Activated CD4-positive, alpha-beta memory T cell treated with anti-CD3 and anti-CD28 coated beads, Interleukin-2, amount 10 ng/mL, durations not matched to agents 7 days and 5 days (primary cell): ENCODE measurements around the gene PPM1H. TPM values are rescaled to one million over a fixed set of nuclear protein-coding genes. Genes with fewer than 3 reads are reported as not detected.

Experiments
- CTCF ChIA-PET: fragments of 350-600 bp; sonication (Branson Sonifier 250); formaldehyde crosslinking; loops from one replicate; lab custom pipeline; 2021; ENCODE audit warnings: antibody characterized with exemption, inconsistent platforms; lab: Charles Lee
- POLR2A ChIA-PET: fragments of 350-600 bp; sonication (Branson Sonifier 250); formaldehyde crosslinking; loops from one replicate; lab custom pipeline; 2021; ENCODE audit warnings: antibody characterized with exemption; lab: Charles Lee
- DNase-seq: peaks from one replicate; pipeline ENCODE4 v3.0.0-alpha.2; 2020
- H3K27ac Mint-ChIP-seq: one replicate; pipeline ENCODE4 v1.8.0; 2021; ENCODE audit warnings: mild to moderate bottlenecking, mixed read lengths
- H3K27me3 Mint-ChIP-seq: one replicate; pipeline ENCODE4 v1.8.0; 2021; ENCODE audit warnings: mixed read lengths
- H3K36me3 Mint-ChIP-seq: one replicate; pipeline ENCODE4 v1.8.0; 2021; ENCODE audit warnings: low read depth, mixed read lengths
- H3K4me1 Mint-ChIP-seq: one replicate; pipeline ENCODE4 v1.8.0; 2021; ENCODE audit warnings: mixed read lengths
- H3K4me3 Mint-ChIP-seq: one replicate; pipeline ENCODE4 v1.8.0; 2021; ENCODE audit warnings: mild to moderate bottlenecking, mixed read lengths
- H3K9me3 Mint-ChIP-seq: one replicate; pipeline ENCODE4 v1.8.0; 2021; ENCODE audit warnings: mixed read lengths
- total RNA-seq, 2 experiments: library from RNA; stranded (reverse); gene quantifications; one replicate each; pipeline ENCODE4 v1.2.3, GENCODE V29; 2021

PPM1H gene
- total RNA-seq, 2 experiments from 2014 or later = not detected

- no peak overlapping the region for H3K27ac Mint-ChIP-seq
- DNase-seq = no peak
- POLR2A ChIA-PET = no interaction called here
- CTCF ChIA-PET = no interaction called here
- no peaks in the 10 kb centered on the region for H3K36me3 Mint-ChIP-seq
- H3K4me3 Mint-ChIP-seq = no peak overlapping the region
- peaks cover 8% of the 10 kb centered on the region for H3K27me3 Mint-ChIP-seq
- no peaks in the 10 kb centered on the region for H3K9me3 Mint-ChIP-seq
- H3K4me1 Mint-ChIP-seq = no peaks in the 10 kb centered on the region
Observed at GRCh38 chr12:62866451-62867082, 68.4 kb downstream of the PPM1H start.

GRCh38 chr12:62865937-62866336, 69.0 kb downstream of the PPM1H start:
- no peaks in the 10 kb centered on the region for H3K36me3 Mint-ChIP-seq
- no peaks in the 10 kb centered on the region for H3K9me3 Mint-ChIP-seq
- no peaks in the 10 kb centered on the region for H3K4me1 Mint-ChIP-seq
- H3K27me3 Mint-ChIP-seq = peaks cover 8% of the 10 kb centered on the region
- no peak overlapping the region for H3K27ac Mint-ChIP-seq
- DNase-seq = no peak
- no peak overlapping the region for H3K4me3 Mint-ChIP-seq
- POLR2A ChIA-PET = interaction anchor here (0.6 kb wide), 1 partner anchor 44 kb away, joined by 4 read pairs; no protein-coding TSS in a partner anchor
- CTCF ChIA-PET = no interaction called here

GRCh38 chr12:62865065-62865464, 69.9 kb downstream of the PPM1H start:
- CTCF ChIA-PET = no interaction called here
- no peaks in the 10 kb centered on the region for H3K36me3 Mint-ChIP-seq
- POLR2A ChIA-PET = no interaction called here
- no peak for DNase-seq
- no peaks in the 10 kb centered on the region for H3K9me3 Mint-ChIP-seq
- H3K4me1 Mint-ChIP-seq = no peaks in the 10 kb centered on the region
- H3K4me3 Mint-ChIP-seq = no peak overlapping the region
- no peak overlapping the region for H3K27ac Mint-ChIP-seq
- H3K27me3 Mint-ChIP-seq = peaks cover 8% of the 10 kb centered on the region

GRCh38 chr12:62862259-62862881, 72.6 kb downstream of the PPM1H start:
- Mint-ChIP-seq H3K4me1 (no peaks in the 10 kb centered on the region), H3K4me3 (no peak overlapping the region), H3K27me3 (peaks cover 2% of the 10 kb centered on the region), H3K9me3 (no peaks in the 10 kb centered on the region), H3K27ac (no peak overlapping the region), H3K36me3 (no peaks in the 10 kb centered on the region)
- ChIA-PET POLR2A (no interaction called here), CTCF (no interaction called here)
- no peak for DNase-seq

- H3K27me3 Mint-ChIP-seq = no peaks in the 10 kb centered on the region
- H3K36me3 Mint-ChIP-seq = no peaks in the 10 kb centered on the region
- POLR2A ChIA-PET = no interaction called here
- CTCF ChIA-PET = interaction anchor here (0.7 kb wide), 1 partner anchor 1547 kb away, joined by 3 read pairs; no protein-coding TSS in a partner anchor
- no peak overlapping the region for H3K4me3 Mint-ChIP-seq
- DNase-seq = no peak
- no peak overlapping the region for H3K27ac Mint-ChIP-seq
- no peaks in the 10 kb centered on the region for H3K9me3 Mint-ChIP-seq
- no peaks in the 10 kb centered on the region for H3K4me1 Mint-ChIP-seq
Observed at GRCh38 chr12:62861586-62861985, 73.4 kb downstream of the PPM1H start.

- Mint-ChIP-seq H3K36me3 (no peaks in the 10 kb centered on the region), H3K27me3 (peaks cover 2% of the 10 kb centered on the region), H3K9me3 (no peaks in the 10 kb centered on the region), H3K27ac (no peak overlapping the region), H3K4me3 (no peak overlapping the region), H3K4me1 (no peaks in the 10 kb centered on the region)
- POLR2A ChIA-PET = no interaction called here
- CTCF ChIA-PET = no interaction called here
- no peak for DNase-seq
Observed at GRCh38 chr12:62860501-62861411, 74.2 kb downstream of the PPM1H start.

GRCh38 chr12:62860020-62860419, 74.9 kb downstream of the PPM1H start:
- Mint-ChIP-seq H3K4me1 (no peaks in the 10 kb centered on the region), H3K27ac (no peak overlapping the region), H3K9me3 (no peaks in the 10 kb centered on the region), H3K4me3 (no peak overlapping the region), H3K36me3 (no peaks in the 10 kb centered on the region), H3K27me3 (peaks cover 2% of the 10 kb centered on the region)
- CTCF ChIA-PET = no interaction called here
- POLR2A ChIA-PET = no interaction called here
- no peak for DNase-seq

GRCh38 chr12:62859321-62859737, 75.6 kb downstream of the PPM1H start:
- ChIA-PET CTCF (no interaction called here), POLR2A (no interaction called here)
- Mint-ChIP-seq H3K9me3 (no peaks in the 10 kb centered on the region), H3K4me3 (no peak overlapping the region), H3K27ac (no peak overlapping the region), H3K4me1 (no peaks in the 10 kb centered on the region), H3K27me3 (peaks cover 2% of the 10 kb centered on the region), H3K36me3 (no peaks in the 10 kb centered on the region)
- DNase-seq = no peak

- Mint-ChIP-seq H3K27ac (no peak overlapping the region), H3K9me3 (no peaks in the 10 kb centered on the region), H3K4me1 (no peaks in the 10 kb centered on the region), H3K4me3 (no peak overlapping the region), H3K36me3 (no peaks in the 10 kb centered on the region), H3K27me3 (peaks cover 2% of the 10 kb centered on the region)
- no peak for DNase-seq
- ChIA-PET POLR2A (no interaction called here), CTCF (no interaction called here)
Observed at GRCh38 chr12:62856454-62856853, 78.5 kb downstream of the PPM1H start.

GRCh38 chr12:62854024-62854423, 80.9 kb downstream of the PPM1H start:
- no peaks in the 10 kb centered on the region for H3K9me3 Mint-ChIP-seq
- ChIA-PET CTCF (interaction anchor here (0.6 kb wide), 1 partner anchor 847 kb away, joined by 4 read pairs; no protein-coding TSS in a partner anchor), POLR2A (no interaction called here)
- H3K27me3 Mint-ChIP-seq = peaks cover 2% of the 10 kb centered on the region
- H3K4me3 Mint-ChIP-seq = no peak overlapping the region
- H3K4me1 Mint-ChIP-seq = no peaks in the 10 kb centered on the region
- H3K36me3 Mint-ChIP-seq = no peaks in the 10 kb centered on the region
- no peak for DNase-seq
- no peak overlapping the region for H3K27ac Mint-ChIP-seq

GRCh38 chr12:62849398-62849797, 85.6 kb downstream of the PPM1H start:
- Mint-ChIP-seq H3K27me3 (peaks cover 4% of the 10 kb centered on the region), H3K4me3 (no peak overlapping the region), H3K9me3 (no peaks in the 10 kb centered on the region), H3K27ac (no peak overlapping the region), H3K4me1 (no peaks in the 10 kb centered on the region), H3K36me3 (no peaks in the 10 kb centered on the region)
- ChIA-PET CTCF (no interaction called here), POLR2A (no interaction called here)
- DNase-seq = no peak

GRCh38 chr12:62848418-62848817, 86.5 kb downstream of the PPM1H start:
- no peaks in the 10 kb centered on the region for H3K4me1 Mint-ChIP-seq
- no peak overlapping the region for H3K27ac Mint-ChIP-seq
- H3K9me3 Mint-ChIP-seq = no peaks in the 10 kb centered on the region
- H3K36me3 Mint-ChIP-seq = no peaks in the 10 kb centered on the region
- H3K27me3 Mint-ChIP-seq = peaks cover 4% of the 10 kb centered on the region
- no peak for DNase-seq
- CTCF ChIA-PET = no interaction called here
- no peak overlapping the region for H3K4me3 Mint-ChIP-seq
- POLR2A ChIA-PET = no interaction called here

GRCh38 chr12:62847709-62848108, 87.2 kb downstream of the PPM1H start:
- Mint-ChIP-seq H3K27me3 (peaks cover 4% of the 10 kb centered on the region), H3K27ac (no peak overlapping the region), H3K9me3 (no peaks in the 10 kb centered on the region), H3K4me1 (no peaks in the 10 kb centered on the region), H3K36me3 (no peaks in the 10 kb centered on the region), H3K4me3 (no peak overlapping the region)
- DNase-seq = no peak
- ChIA-PET CTCF (no interaction called here), POLR2A (no interaction called here)
